HEK293T (cell line): ENCODE results near the gene NINJ1.

Experiments used
- BHLHE40 ChIP-seq: fragments of 450-650 bp; IDR thresholded peaks from 2 replicates; pipeline ENCODE4 v1.6.1; 2016; ENCODE audit warnings: mild to moderate bottlenecking, moderate library complexity, borderline replicate concordance
- FOXA1 ChIP-seq: fragments of 450-650 bp; IDR thresholded peaks from 2 replicates; pipeline ENCODE4 v1.6.1; 2016; ENCODE audit warnings: mild to moderate bottlenecking
- FOXM1 ChIP-seq: fragments of 450-650 bp; IDR thresholded peaks from 2 replicates; pipeline ENCODE4 v1.6.1; 2017; ENCODE audit warnings: mild to moderate bottlenecking, borderline replicate concordance
- SP1 ChIP-seq: fragments of 450-650 bp; IDR thresholded peaks from 2 replicates; pipeline ENCODE4 v1.6.1; 2017
- TF ChIP-seq, protein P1 (sequence below): fragments of 450-650 bp; IDR thresholded peaks from 2 replicates; pipeline ENCODE4 v1.6.1; 2016

DNA sequence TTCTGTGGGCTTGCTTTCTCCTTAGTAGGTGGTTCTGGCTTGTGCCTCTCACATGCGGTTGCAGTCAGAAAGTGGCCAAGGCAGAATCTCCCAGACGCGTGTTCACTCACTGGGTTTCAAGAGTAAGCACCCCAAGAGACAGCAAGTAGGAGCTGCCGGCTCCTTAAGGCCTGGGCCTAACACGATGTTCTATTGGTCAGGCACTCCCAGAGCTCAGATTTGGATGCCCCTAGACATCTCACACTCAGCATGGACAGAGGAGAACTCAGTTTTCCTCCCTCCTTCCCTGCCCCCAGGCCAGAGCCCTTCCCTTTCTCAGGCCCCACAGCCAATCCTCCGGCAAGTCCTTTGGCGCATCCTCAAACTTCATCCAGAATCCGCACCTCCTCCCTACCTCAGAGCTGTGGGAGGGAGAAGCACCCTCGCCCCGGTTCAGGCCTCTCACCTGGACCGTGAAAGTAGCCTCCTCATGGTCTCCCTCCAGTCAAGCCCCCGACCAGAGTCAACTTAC lies 44.5 kb downstream of the NINJ1 start:
- TF ChIP-seq SP1 (no peak), BHLHE40 (no peak), FOXM1 (no peak), FOXA1 (no peak)
- TF ChIP-seq, protein P1, sequence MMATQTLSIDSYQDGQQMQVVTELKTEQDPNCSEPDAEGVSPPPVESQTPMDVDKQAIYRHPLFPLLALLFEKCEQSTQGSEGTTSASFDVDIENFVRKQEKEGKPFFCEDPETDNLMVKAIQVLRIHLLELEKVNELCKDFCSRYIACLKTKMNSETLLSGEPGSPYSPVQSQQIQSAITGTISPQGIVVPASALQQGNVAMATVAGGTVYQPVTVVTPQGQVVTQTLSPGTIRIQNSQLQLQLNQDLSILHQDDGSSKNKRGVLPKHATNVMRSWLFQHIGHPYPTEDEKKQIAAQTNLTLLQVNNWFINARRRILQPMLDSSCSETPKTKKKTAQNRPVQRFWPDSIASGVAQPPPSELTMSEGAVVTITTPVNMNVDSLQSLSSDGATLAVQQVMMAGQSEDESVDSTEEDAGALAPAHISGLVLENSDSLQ, result no peak
